ENCODE measurements around the gene NEK2. TPM values are rescaled to one million over a fixed set of nuclear protein-coding genes. Genes with fewer than 3 reads are reported as not detected.

The NEK2 gene
- total and polyA plus RNA-seq, 2 of the 13 experiments (the other 11 are each of a cell fraction or from before 2014, with no cell fraction given), result 10.9 to 40.8 TPM

GRCh38 chr1:211630236-211631081 lies 45.0 kb downstream of the NEK2 start (continued):
- TF ChIP-seq ZNF687 (CRISPR knock-in tag; IDR thresholded peaks at IDR 0.05), result peak; percentile 69
- peak; percentile 49; the same call in 1 of the 2 replicates for TF ChIP-seq DPF2 (CRISPR knock-in tag; IDR thresholded peaks at IDR 0.05; ENCODE audit: borderline replicate concordance, low read depth)
- TF ChIP-seq ZNF569 (CRISPR knock-in tag; IDR thresholded peaks at IDR 0.05; ENCODE audit: borderline replicate concordance), result no peak
- TF ChIP-seq NCOR1 (IDR thresholded peaks at IDR 0.05; ENCODE audit: borderline replicate concordance, low read length), result no peak
- TF ChIP-seq HMG20B (CRISPR knock-in tag; conservative IDR thresholded peaks at IDR 0.05), result no peak
- no peak for TF ChIP-seq ZNF841 (CRISPR knock-in tag; IDR thresholded peaks at IDR 0.05; ENCODE audit: borderline replicate concordance)
- no peak for TF ChIP-seq ATF3 (CRISPR knock-in tag; IDR thresholded peaks at IDR 0.05)
- peak; percentile 89 for TF ChIP-seq PATZ1 (CRISPR knock-in tag; IDR thresholded peaks at IDR 0.05)
- TF ChIP-seq ZNF652 (CRISPR knock-in tag; IDR thresholded peaks at IDR 0.05; ENCODE audit: borderline replicate concordance, low read depth), result no peak
- no peak for TF ChIP-seq MXI1 (IDR thresholded peaks at IDR 0.05; ENCODE audit: borderline replicate concordance, low read depth, low read length)
- no peak for TF ChIP-seq ATF4 (CRISPR knock-in tag; IDR thresholded peaks at IDR 0.05)
- TF ChIP-seq MLXIP (CRISPR knock-in tag; IDR thresholded peaks at IDR 0.05; ENCODE audit: borderline replicate concordance), result no peak
- no peak for TF ChIP-seq ZNF280B (CRISPR knock-in tag; IDR thresholded peaks at IDR 0.05; ENCODE audit: borderline replicate concordance)
- TF ChIP-seq BCL6 (CRISPR knock-in tag; IDR thresholded peaks at IDR 0.05), result peak; percentile 43; the same call in 1 of the 2 replicates
- TF ChIP-seq ZNF83 (CRISPR knock-in tag; IDR thresholded peaks at IDR 0.05; ENCODE audit: borderline replicate concordance), result no peak

Measured in HepG2 (cell line).